ENCODE data around the gene ZNF579. TPM values are rescaled to one million over a fixed set of nuclear protein-coding genes. Genes with fewer than 3 reads are reported as not detected.

ZNF579 gene
- 4.5 TPM for total RNA-seq

- DNase-seq (ENCODE audit: low spot score) (peak; percentile 77), ATAC-seq (peak; percentile 78)
These were observed at the start of gene ZNF579 for GRCh38 chr19:55580628-55581144. TSS of gene ZNF579 (minus strand) at chr19:55580848. CDS start at chr19:55579639, 1,209 bp downstream.

- no peak for DNase-seq (ENCODE audit: low spot score)
- no peak for ATAC-seq
These were observed 45.7 kb upstream of the ZNF579 start for GRCh38 chr19:55626350-55626749.

- ATAC-seq (no peak), DNase-seq (ENCODE audit: low spot score) (no peak)
These were observed 44.3 kb upstream of the ZNF579 start for GRCh38 chr19:55625004-55625326.

GRCh38 chr19:55624109-55625003 is 43.7 kb upstream of the ZNF579 start, which contains the start of gene ZNF784:
TSS of gene ZNF784 (minus strand) at chr19:55624566. CDS start at chr19:55624561, 5 bp downstream.
- ATAC-seq (peak; percentile 93), DNase-seq (ENCODE audit: low spot score) (peak; percentile 92)

- no peak for DNase-seq (ENCODE audit: low spot score)
- no peak for ATAC-seq
These were observed 42.9 kb upstream of the ZNF579 start for GRCh38 chr19:55623561-55623960.

GRCh38 chr19:55623130-55623529 is 42.5 kb upstream of the ZNF579 start:
- DNase-seq (ENCODE audit: low spot score) (no peak), ATAC-seq (no peak)

GRCh38 chr19:55622242-55622969 is 41.8 kb upstream of the ZNF579 start:
- ATAC-seq (no peak), DNase-seq (ENCODE audit: low spot score) (no peak)

- no peak for ATAC-seq
- DNase-seq (ENCODE audit: low spot score) = no peak
These were observed 41.1 kb upstream of the ZNF579 start for GRCh38 chr19:55621673-55622231.

- ATAC-seq = no peak
- no peak for DNase-seq (ENCODE audit: low spot score)
These were observed 40.6 kb upstream of the ZNF579 start for GRCh38 chr19:55621205-55621672.

- ATAC-seq = no peak
- no peak for DNase-seq (ENCODE audit: low spot score)
These were observed 40.0 kb upstream of the ZNF579 start for GRCh38 chr19:55620410-55621204.

GRCh38 chr19:55619286-55619685 is 38.6 kb upstream of the ZNF579 start:
- DNase-seq (ENCODE audit: low spot score) (no peak), ATAC-seq (no peak)

- DNase-seq (ENCODE audit: low spot score) = no peak
- ATAC-seq = no peak
These were observed 37.8 kb upstream of the ZNF579 start for GRCh38 chr19:55618426-55618825.

GRCh38 chr19:55617426-55617825 is 36.8 kb upstream of the ZNF579 start:
- no peak for ATAC-seq
- DNase-seq (ENCODE audit: low spot score) = no peak

- no peak for DNase-seq (ENCODE audit: low spot score)
- ATAC-seq = no peak
These were observed 35.8 kb upstream of the ZNF579 start for GRCh38 chr19:55616395-55616875.

- DNase-seq (ENCODE audit: low spot score) (no peak), ATAC-seq (no peak)
These were observed 35.1 kb upstream of the ZNF579 start for GRCh38 chr19:55615543-55616394.

GRCh38 chr19:55614711-55615542 is 34.3 kb upstream of the ZNF579 start:
- no peak for DNase-seq (ENCODE audit: low spot score)
- ATAC-seq = no peak

- DNase-seq (ENCODE audit: low spot score) = no peak
- no peak for ATAC-seq
These were observed 33.5 kb upstream of the ZNF579 start for GRCh38 chr19:55613930-55614710.

GRCh38 chr19:55613396-55613795 is 32.7 kb upstream of the ZNF579 start:
- DNase-seq (ENCODE audit: low spot score) = no peak
- ATAC-seq = no peak
